Measurements from ENCODE around the gene COMMD4. TPM values are rescaled to one million over a fixed set of nuclear protein-coding genes. Genes with fewer than 3 reads are reported as not detected.
"Not testable (repeated sequence)": the region's sequence is repeated elsewhere in the genome, so short reads cannot be mapped to it uniquely, and the experiment has no call there.

COMMD4 gene
- total RNA-seq, 2 experiments from 2014 or later = 87.8 to 91.0 TPM

- ChIA-PET POLR2A (no interaction called here), CTCF (no interaction called here)
- H3K36me3 Mint-ChIP-seq (ENCODE audit: low read depth) = peaks cover 3% of the 10 kb centered on the region
- no peak overlapping the region for H3K27ac Mint-ChIP-seq
- no peak for DNase-seq
- no peaks in the 10 kb centered on the region for H3K9me3 Mint-ChIP-seq
- H3K4me1 Mint-ChIP-seq = peaks cover 28% of the 10 kb centered on the region
- H3K4me3 Mint-ChIP-seq = no peak overlapping the region
- H3K27me3 Mint-ChIP-seq = peaks cover 11% of the 10 kb centered on the region
Measured at GRCh38 chr15:75314552-75315290, 21.1 kb upstream of the COMMD4 start.

- H3K36me3 Mint-ChIP-seq (ENCODE audit: low read depth); H3K4me1 Mint-ChIP-seq; H3K27me3 Mint-ChIP-seq; DNase-seq; H3K4me3 Mint-ChIP-seq; POLR2A ChIA-PET; H3K9me3 Mint-ChIP-seq; H3K27ac Mint-ChIP-seq; CTCF ChIA-PET: not testable (repeated sequence)
Measured at GRCh38 chr15:75319231-75319897, 16.5 kb upstream of the COMMD4 start.

- ChIA-PET POLR2A (no interaction called here), CTCF (interaction anchor here (1.4 kb wide), 1 partner anchor 46 kb away, joined by 3 read pairs; no protein-coding TSS in a partner anchor)
- no peak for DNase-seq
- no peak overlapping the region for H3K27ac Mint-ChIP-seq
- peaks cover 9% of the 10 kb centered on the region for H3K4me1 Mint-ChIP-seq
- H3K36me3 Mint-ChIP-seq (ENCODE audit: low read depth) = no peaks in the 10 kb centered on the region
- H3K4me3 Mint-ChIP-seq = no peak overlapping the region
- H3K9me3 Mint-ChIP-seq = no peaks in the 10 kb centered on the region
- H3K27me3 Mint-ChIP-seq = peaks cover 10% of the 10 kb centered on the region
Measured at GRCh38 chr15:75321711-75322110, 14.2 kb upstream of the COMMD4 start.

GRCh38 chr15:75325922-75326321 is 9.9 kb upstream of the COMMD4 start:
- peaks cover 10% of the 10 kb centered on the region for H3K27me3 Mint-ChIP-seq
- ChIA-PET CTCF (no interaction called here), POLR2A (no interaction called here)
- H3K27ac Mint-ChIP-seq = no peak overlapping the region
- H3K4me3 Mint-ChIP-seq = no peak overlapping the region
- no peaks in the 10 kb centered on the region for H3K4me1 Mint-ChIP-seq
- H3K36me3 Mint-ChIP-seq (ENCODE audit: low read depth) = no peaks in the 10 kb centered on the region
- no peaks in the 10 kb centered on the region for H3K9me3 Mint-ChIP-seq
- DNase-seq = no peak

- Mint-ChIP-seq H3K27me3 (peaks cover 7% of the 10 kb centered on the region), H3K4me3 (no peak overlapping the region), H3K36me3 (ENCODE audit: low read depth) (no peaks in the 10 kb centered on the region), H3K4me1 (no peaks in the 10 kb centered on the region), H3K9me3 (no peaks in the 10 kb centered on the region), H3K27ac (no peak overlapping the region)
- ChIA-PET CTCF (interaction anchor here (1.1 kb wide), 1 partner anchor 41 kb away, joined by 3 read pairs; the partner anchor contains the start of gene MAN2C1), POLR2A (no interaction called here)
- DNase-seq = no peak
Measured at GRCh38 chr15:75327005-75327404, 8.9 kb upstream of the COMMD4 start.

GRCh38 chr15:75327491-75327890 is 8.4 kb upstream of the COMMD4 start:
- H3K9me3 Mint-ChIP-seq = no peaks in the 10 kb centered on the region
- POLR2A ChIA-PET = no interaction called here

GRCh38 chr15:75328493-75329314 is 7.2 kb upstream of the COMMD4 start:
- Mint-ChIP-seq H3K27me3 (peaks cover 5% of the 10 kb centered on the region), H3K4me1 (no peaks in the 10 kb centered on the region), H3K36me3 (ENCODE audit: low read depth) (no peaks in the 10 kb centered on the region), H3K27ac (no peak overlapping the region), H3K9me3 (no peaks in the 10 kb centered on the region), H3K4me3 (no peak overlapping the region)
- ChIA-PET POLR2A (interaction anchor here (0.9 kb wide), 1 partner anchor 42 kb away, joined by 3 read pairs; no protein-coding TSS in a partner anchor), CTCF (interaction anchor here (1.1 to 1.3 kb wide), 2 partner anchors 39 to 299 kb away, joined by 3 to 4 read pairs; partner anchors contain the start of gene MAN2C1)
- no peak for DNase-seq

More at GRCh38 chr15:75327491-75327890, 8.4 kb upstream of the COMMD4 start:
- Mint-ChIP-seq H3K27me3 (peaks cover 7% of the 10 kb centered on the region), H3K4me3 (no peak overlapping the region), H3K27ac (no peak overlapping the region), H3K4me1 (no peaks in the 10 kb centered on the region), H3K36me3 (ENCODE audit: low read depth) (no peaks in the 10 kb centered on the region)
- no peak for DNase-seq
- CTCF ChIA-PET = interaction anchor here (1.1 to 1.3 kb wide), 2 partner anchors 41 to 298 kb away, joined by 3 to 4 read pairs; partner anchors contain the start of gene MAN2C1

GRCh38 chr15:75329571-75329970 is 6.3 kb upstream of the COMMD4 start:
- no peak for DNase-seq
- no peaks in the 10 kb centered on the region for H3K9me3 Mint-ChIP-seq
- peaks cover 3% of the 10 kb centered on the region for H3K27me3 Mint-ChIP-seq
- H3K27ac Mint-ChIP-seq = no peak overlapping the region
- no peaks in the 10 kb centered on the region for H3K36me3 Mint-ChIP-seq (ENCODE audit: low read depth)
- CTCF ChIA-PET = interaction anchor here (1.1 kb wide), 1 partner anchor 39 kb away, joined by 3 read pairs; the partner anchor contains the start of gene MAN2C1
- POLR2A ChIA-PET = no interaction called here
- no peaks in the 10 kb centered on the region for H3K4me1 Mint-ChIP-seq
- H3K4me3 Mint-ChIP-seq = no peak overlapping the region

- H3K9me3 Mint-ChIP-seq; POLR2A ChIA-PET; H3K4me3 Mint-ChIP-seq; H3K36me3 Mint-ChIP-seq (ENCODE audit: low read depth); H3K27me3 Mint-ChIP-seq; CTCF ChIA-PET; DNase-seq; H3K27ac Mint-ChIP-seq: not testable (repeated sequence)
- H3K4me1 Mint-ChIP-seq = peaks cover 18% of the 10 kb centered on the region
Measured at GRCh38 chr15:75332093-75332492, 3.8 kb upstream of the COMMD4 start.

GRCh38 chr15:75333654-75334419 is 2.0 kb upstream of the COMMD4 start:
- H3K9me3 Mint-ChIP-seq; DNase-seq; H3K27me3 Mint-ChIP-seq; H3K36me3 Mint-ChIP-seq (ENCODE audit: low read depth); H3K4me3 Mint-ChIP-seq; H3K27ac Mint-ChIP-seq: not testable (repeated sequence)
- POLR2A ChIA-PET = interaction anchor here (3.4 kb wide), 1 partner anchor 34 kb away, joined by 23 read pairs; the partner anchor contains the start of gene MAN2C1
- peaks cover 26% of the 10 kb centered on the region for H3K4me1 Mint-ChIP-seq
- CTCF ChIA-PET = interaction anchor here (3.2 kb wide), 1 partner anchor 34 kb away, joined by 25 read pairs; the partner anchor contains the start of gene MAN2C1

- no peaks in the 10 kb centered on the region for H3K9me3 Mint-ChIP-seq
- DNase-seq = no peak
- peak overlapping the region; percentile 93 for H3K4me3 Mint-ChIP-seq
- H3K27me3 Mint-ChIP-seq = peaks cover 3% of the 10 kb centered on the region
- peaks cover 26% of the 10 kb centered on the region for H3K4me1 Mint-ChIP-seq
- POLR2A ChIA-PET = interaction anchor here (0.8 to 3.4 kb wide), 6 partner anchors 11 to 43 kb away, joined by 3 to 23 read pairs (median 4); partner anchors contain the start of genes MAN2C1 and NEIL1
- H3K36me3 Mint-ChIP-seq (ENCODE audit: low read depth) = peaks cover 7% of the 10 kb centered on the region
- no peak overlapping the region for H3K27ac Mint-ChIP-seq
- CTCF ChIA-PET = interaction anchor here (1.0 to 3.2 kb wide), 2 partner anchors 32 to 34 kb away, joined by 3 to 25 read pairs; partner anchors contain the start of gene MAN2C1
Measured at GRCh38 chr15:75335313-75335704, 554 bp upstream of the COMMD4 start.

GRCh38 chr15:75338661-75339240 is 2.9 kb downstream of the COMMD4 start:
- Mint-ChIP-seq H3K27me3 (no peaks in the 10 kb centered on the region), H3K4me3 (no peak overlapping the region), H3K4me1 (peaks cover 26% of the 10 kb centered on the region), H3K36me3 (ENCODE audit: low read depth) (peaks cover 15% of the 10 kb centered on the region), H3K9me3 (no peaks in the 10 kb centered on the region), H3K27ac (no peak overlapping the region)
- no peak for DNase-seq
- CTCF ChIA-PET = no interaction called here
- POLR2A ChIA-PET = interaction anchor here (1.3 kb wide), 1 partner anchor 29 kb away, joined by 3 read pairs; the partner anchor contains the start of gene MAN2C1
